Fibroblast of the aortic adventitia (primary cell): ENCODE data around the gene STT3B. TPM values are rescaled to one million over a fixed set of nuclear protein-coding genes. Genes with fewer than 3 reads are reported as not detected.
"Not testable (repeated sequence)": the region's sequence is repeated elsewhere in the genome, so short reads cannot be mapped to it uniquely, and the experiment has no call there.

Experiments used
- DNase-seq: peaks from one replicate; pipeline ENCODE4 v3.0.0-alpha.2; 2010; ENCODE audit warnings: low read depth
- H3K4me3 ChIP-seq: 2 replicates; pipeline ENCODE4 v1.5.1; 2011; ENCODE audit warnings: low read depth, mild to moderate bottlenecking, control low read depth, low read length, moderate library complexity
- total RNA-seq: library from RNA; depleted of rRNA; stranded (reverse); fragments of >200 nt; gene quantifications from 2 replicates; pipeline ENCODE4 v1.2.3, GENCODE V29; 2012; ENCODE audit warnings: low replicate concordance
- TF ChIP-seq, protein P1 (sequence below): IDR thresholded peaks from 2 replicates; pipeline ENCODE4 v1.5.1; 2011; ENCODE audit warnings: mild to moderate bottlenecking, low read length, control low read depth, inconsistent platforms; ENCODE audit not compliant: insufficient read depth

Gene STT3B
- total RNA-seq, 1 donor, result 151 TPM

DNA sequence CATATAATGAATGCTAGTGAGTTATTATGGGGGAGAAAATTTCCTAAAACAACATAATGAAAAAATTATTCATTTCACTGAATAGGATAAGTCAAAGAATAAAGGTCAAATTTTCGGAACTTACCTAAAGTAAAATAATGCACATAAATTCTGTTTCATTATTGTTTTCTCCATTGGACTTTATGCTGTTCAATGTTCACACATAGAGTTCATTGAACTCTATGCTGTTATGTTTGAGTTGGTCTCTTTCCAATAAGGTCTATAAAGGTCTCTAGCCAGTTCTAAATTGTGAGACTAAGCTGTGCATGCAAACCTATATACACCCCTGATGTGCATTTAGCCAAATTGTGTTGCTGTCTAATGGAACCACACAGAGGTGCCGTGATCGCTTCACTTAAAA, 28.5 kb upstream of the STT3B start:
- no peak for DNase-seq
- no peak overlapping the region for H3K4me3 ChIP-seq
- TF ChIP-seq, protein P1, sequence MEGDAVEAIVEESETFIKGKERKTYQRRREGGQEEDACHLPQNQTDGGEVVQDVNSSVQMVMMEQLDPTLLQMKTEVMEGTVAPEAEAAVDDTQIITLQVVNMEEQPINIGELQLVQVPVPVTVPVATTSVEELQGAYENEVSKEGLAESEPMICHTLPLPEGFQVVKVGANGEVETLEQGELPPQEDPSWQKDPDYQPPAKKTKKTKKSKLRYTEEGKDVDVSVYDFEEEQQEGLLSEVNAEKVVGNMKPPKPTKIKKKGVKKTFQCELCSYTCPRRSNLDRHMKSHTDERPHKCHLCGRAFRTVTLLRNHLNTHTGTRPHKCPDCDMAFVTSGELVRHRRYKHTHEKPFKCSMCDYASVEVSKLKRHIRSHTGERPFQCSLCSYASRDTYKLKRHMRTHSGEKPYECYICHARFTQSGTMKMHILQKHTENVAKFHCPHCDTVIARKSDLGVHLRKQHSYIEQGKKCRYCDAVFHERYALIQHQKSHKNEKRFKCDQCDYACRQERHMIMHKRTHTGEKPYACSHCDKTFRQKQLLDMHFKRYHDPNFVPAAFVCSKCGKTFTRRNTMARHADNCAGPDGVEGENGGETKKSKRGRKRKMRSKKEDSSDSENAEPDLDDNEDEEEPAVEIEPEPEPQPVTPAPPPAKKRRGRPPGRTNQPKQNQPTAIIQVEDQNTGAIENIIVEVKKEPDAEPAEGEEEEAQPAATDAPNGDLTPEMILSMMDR, result no peak

DNA sequence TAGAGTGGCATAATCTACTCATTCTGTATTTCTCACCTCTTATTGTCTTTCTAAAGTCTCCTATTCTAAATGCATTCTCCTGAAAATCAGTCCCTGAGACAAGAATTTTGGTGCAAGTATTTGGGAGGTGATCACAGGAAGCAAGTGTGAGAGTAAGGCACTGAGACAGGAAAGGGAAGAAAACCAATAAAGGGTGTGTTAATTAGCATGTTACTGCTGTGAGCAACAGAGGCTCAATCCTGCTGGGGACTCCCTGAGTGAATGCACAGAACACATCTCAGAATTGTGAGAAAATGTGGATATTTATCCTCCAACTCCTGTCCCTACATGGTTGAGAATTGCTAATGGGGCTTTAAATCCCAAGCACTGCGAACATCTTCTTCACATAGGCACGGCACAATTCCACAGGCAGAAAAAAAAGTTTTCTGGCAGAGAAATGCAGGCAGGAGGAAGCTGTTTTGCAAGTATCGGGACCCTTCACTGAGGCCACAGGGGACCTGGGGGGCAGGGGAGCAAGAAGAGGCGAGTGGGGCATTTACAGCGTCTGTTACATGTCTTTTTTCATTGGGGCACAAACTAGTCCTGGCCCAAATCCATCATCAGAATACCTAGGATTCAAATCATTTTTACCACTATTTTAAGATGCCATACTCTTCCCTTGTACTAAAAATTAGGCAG, 27.2 kb upstream of the STT3B start:
- TF ChIP-seq, protein P1, result no peak
- no peak overlapping the region for H3K4me3 ChIP-seq
- DNase-seq, result no peak

DNA sequence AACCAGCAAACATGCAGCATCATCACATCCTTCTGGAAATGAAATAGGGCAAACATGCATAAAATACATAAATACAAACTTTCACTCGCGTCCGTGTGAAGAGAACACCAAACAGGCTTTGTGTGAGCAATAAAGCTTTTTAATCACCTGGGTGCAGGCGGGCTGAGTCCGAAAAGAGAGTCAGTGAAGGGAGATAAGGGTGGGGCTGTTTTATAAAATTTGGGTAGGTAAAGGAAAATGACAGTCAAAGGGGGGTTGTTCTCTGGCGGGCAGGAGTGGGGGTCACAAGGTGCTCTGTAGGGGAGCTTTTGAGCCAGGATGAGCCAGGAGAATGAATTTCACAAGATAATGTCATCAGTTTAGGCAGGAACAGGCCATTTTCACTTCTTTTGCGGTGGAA, 26.2 kb upstream of the STT3B start:
- H3K4me3 ChIP-seq, DNase-seq: not testable (repeated sequence)

DNA sequence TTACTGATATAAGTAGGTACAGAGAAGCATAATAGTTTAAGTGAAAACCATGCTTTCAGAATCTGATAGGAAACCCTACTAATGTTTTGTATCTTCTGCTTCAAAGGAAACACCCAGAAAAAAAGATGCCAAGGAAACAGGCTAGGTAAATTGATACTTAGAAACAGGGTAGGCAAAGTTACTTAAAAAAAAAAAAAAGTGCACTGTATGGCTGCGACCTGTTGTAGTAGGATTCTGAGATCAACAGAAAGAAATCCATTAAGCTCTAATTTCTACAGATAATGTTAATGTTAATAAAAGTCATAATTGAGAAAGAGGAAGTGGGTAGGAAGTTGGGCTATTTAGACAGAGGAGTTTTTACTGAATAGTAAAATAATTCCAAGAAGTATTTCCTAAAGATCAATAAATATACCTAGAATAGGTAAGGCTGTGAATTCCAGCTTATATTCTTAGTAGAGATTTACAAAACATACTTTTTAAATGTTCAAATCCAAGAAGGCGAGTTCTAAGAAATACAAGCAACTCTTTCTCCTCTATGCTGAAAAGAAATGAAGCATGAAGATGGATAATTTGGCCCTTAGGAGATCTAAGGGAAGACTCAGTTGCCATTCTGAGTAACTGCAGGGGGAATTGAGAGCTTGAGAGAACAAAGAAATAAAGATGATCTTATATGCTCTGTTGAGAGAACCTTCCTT, 24.1 kb upstream of the STT3B start:
- H3K4me3 ChIP-seq, result no peak overlapping the region
- DNase-seq, result no peak
- TF ChIP-seq, protein P1, result no peak

DNA sequence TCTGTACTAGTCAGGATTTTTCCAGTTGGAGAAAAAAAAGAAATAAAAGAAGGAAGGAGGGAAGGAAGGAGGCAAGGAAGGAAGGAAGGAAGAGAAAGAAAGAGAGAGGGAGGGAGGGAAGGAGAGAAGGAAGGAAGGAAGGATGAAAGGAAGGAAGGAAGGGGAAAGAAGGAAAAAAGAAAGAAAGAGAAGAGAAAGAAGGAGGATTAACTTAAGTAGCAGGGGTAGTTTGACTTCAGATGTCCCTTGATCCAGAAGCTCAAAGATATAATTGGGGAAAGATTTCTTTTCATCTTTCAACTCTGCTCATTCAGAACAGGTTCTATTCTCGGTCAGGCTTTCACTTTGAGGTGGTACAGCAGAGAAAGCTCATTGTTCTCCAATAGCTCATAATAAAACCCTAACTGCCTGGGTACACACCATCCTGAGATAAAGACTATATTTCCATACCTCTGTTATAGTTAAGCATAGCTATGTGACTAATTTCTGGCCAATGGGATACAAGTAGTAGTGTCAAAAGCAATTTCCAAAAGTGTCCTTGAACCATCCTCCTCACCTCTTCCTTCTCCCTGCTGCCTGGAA, 23.5 kb upstream of the STT3B start:
- DNase-seq, result no peak
- TF ChIP-seq, protein P1, result no peak
- no peak overlapping the region for H3K4me3 ChIP-seq

DNA sequence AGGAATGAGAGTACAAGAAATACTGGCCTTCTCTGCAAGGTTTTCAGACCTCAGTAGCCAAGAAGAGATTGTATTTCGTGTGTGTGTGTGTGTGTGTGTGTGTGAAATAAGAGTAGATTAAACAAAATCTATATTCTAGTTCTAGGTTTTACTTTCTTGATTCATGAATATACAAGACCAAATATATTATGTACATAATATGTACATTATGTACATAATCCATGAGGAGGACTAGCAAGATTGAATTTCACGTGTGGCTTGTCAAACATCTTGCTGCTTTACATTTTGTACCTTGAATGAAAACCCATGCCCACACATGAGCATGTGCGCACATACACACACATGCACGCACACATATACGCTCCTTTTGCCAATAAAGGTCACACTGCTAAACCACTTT, 18.2 kb upstream of the STT3B start:
- TF ChIP-seq, protein P1, result no peak
- no peak for DNase-seq
- no peak overlapping the region for H3K4me3 ChIP-seq

DNA sequence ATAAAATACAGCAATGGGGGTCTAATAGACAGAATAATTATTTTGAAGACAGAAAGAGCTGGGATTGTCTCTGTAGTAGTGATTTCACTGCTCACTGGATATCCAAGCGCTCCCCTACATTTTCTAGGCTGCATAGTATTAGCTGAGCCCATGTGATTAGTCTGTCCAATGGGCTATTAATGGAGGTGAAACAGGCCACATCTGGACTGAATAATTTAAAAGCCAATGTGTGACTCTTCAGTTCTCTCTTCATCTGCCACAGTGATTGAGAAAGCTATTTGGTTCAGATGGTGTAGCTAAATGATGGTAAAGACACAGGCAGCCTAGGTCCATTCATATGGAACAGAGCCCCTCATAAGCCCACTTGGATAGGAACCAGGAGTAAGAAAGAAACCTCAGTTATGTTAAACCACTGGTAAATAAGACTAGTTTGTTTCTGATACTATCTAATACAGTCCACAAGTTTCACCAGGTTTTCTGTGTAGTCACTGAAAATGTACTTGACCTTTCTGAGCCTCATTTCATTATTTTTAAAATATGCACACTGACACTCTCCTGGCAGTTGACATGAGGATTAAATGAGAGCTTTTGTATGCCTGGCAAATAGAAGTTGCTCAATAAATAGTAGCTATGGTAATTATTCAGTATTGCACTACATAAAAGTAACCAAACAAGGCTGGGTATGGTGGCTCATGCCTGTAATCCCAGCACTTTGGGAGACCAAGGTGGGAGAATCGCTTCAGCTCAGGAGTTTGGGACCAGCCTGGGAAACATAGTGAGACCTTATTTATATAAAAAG, 17.0 kb upstream of the STT3B start:
- DNase-seq, result no peak
- H3K4me3 ChIP-seq, result no peak overlapping the region
- TF ChIP-seq, protein P1, result no peak
